Common myeloid progenitor, CD34-positive (primary cell): ENCODE measurements around the gene TADA3.
A peak's percentile ranks its signal among the peaks of the same experiment; 100 is the strongest.

Experiments used
- CTCF ChIA-PET: fragments of 350-600 bp; sonication (Branson Sonifier 250); formaldehyde crosslinking; loops from one replicate; lab custom pipeline; 2021; ENCODE audit warnings: antibody characterized with exemption; lab: Charles Lee
- POLR2A ChIA-PET: fragments of 350-600 bp; sonication (Branson Sonifier 250); formaldehyde crosslinking; loops from one replicate; lab custom pipeline; 2021; ENCODE audit warnings: antibody characterized with exemption; lab: Charles Lee
- DNase-seq, 3 donors: peaks; one replicate each; pipeline versions ENCODE4 v3.0.0 to v3.0.0-alpha.2; 2013
- H3K27ac ChIP-seq, 2 experiments: 1 replicate in 1 of 2; 2 replicates in 1 of 2; pipeline ENCODE4 v1.7.0; 2013; ENCODE audit warnings: inconsistent platforms in 2 of 2, low read length in 2 of 2, mild to moderate bottlenecking in 2 of 2, low read depth in 1 of 2, moderate library complexity in 1 of 2; ENCODE audit not compliant: severe bottlenecking in 2 of 2, insufficient read depth in 1 of 2, poor library complexity in 1 of 2
- H3K27me3 ChIP-seq, 5 experiments: replicated peaks in 2 of 5; 1 replicate in 3 of 5; 2 replicates in 2 of 5; pipeline versions ENCODE4 v1.6.1 to v1.7.0; 2013; ENCODE audit warnings: low read length in 4 of 5, mild to moderate bottlenecking in 2 of 5, moderate library complexity in 2 of 5, inconsistent platforms in 1 of 5; ENCODE audit not compliant: insufficient read depth in 5 of 5, control insufficient read depth in 4 of 5
- H3K36me3 ChIP-seq, 4 experiments: 1 replicate in 2 of 4; 2 replicates in 2 of 4; pipeline versions ENCODE4 v1.6.1 to v1.7.0; 2013; ENCODE audit warnings: low read length in 3 of 4, control low read depth in 1 of 4, mild to moderate bottlenecking in 1 of 4; ENCODE audit not compliant: control insufficient read depth in 4 of 4, insufficient read depth in 4 of 4
- H3K4me1 ChIP-seq, 4 experiments: 1 replicate in 3 of 4; 2 replicates in 1 of 4; pipeline versions ENCODE4 v1.6.1 to v1.7.1; 2013; ENCODE audit warnings: low read length in 3 of 4, mild to moderate bottlenecking in 3 of 4, control low read depth in 1 of 4, inconsistent platforms in 1 of 4, moderate library complexity in 1 of 4; ENCODE audit not compliant: control insufficient read depth in 4 of 4, insufficient read depth in 4 of 4; ENCODE audit errors: control extremely low read depth in 1 of 4
- H3K4me3 ChIP-seq, 7 experiments: 1 replicate in 4 of 7; 2 replicates in 3 of 7; pipeline versions ENCODE4 v1.5.1 to v1.7.0; 2013; ENCODE audit warnings: mild to moderate bottlenecking in 7 of 7, low read length in 6 of 7, moderate library complexity in 6 of 7, inconsistent platforms in 2 of 7, low read depth in 2 of 7, control low read depth in 1 of 7; ENCODE audit not compliant: insufficient read depth in 4 of 7, control insufficient read depth in 1 of 7; ENCODE audit errors: extremely low read depth in 1 of 7
- H3K9me3 ChIP-seq, 5 experiments: 1 replicate in 4 of 5; 2 replicates in 1 of 5; pipeline versions ENCODE4 v1.6.1 to v1.7.1; 2013; ENCODE audit warnings: low read length in 4 of 5, mild to moderate bottlenecking in 2 of 5, inconsistent platforms in 1 of 5, low read depth in 1 of 5, moderate library complexity in 1 of 5; ENCODE audit not compliant: control insufficient read depth in 4 of 5, insufficient read depth in 2 of 5; ENCODE audit errors: control extremely low read depth in 1 of 5
- WGBS: methylation state at CpG from one replicate; pipeline ENCODE4 v1.1.5; 2013; ENCODE audit not compliant: insufficient coverage; 5-methylcytosine and 5-hydroxymethylcytosine counted together

Gene TADA3

DNA sequence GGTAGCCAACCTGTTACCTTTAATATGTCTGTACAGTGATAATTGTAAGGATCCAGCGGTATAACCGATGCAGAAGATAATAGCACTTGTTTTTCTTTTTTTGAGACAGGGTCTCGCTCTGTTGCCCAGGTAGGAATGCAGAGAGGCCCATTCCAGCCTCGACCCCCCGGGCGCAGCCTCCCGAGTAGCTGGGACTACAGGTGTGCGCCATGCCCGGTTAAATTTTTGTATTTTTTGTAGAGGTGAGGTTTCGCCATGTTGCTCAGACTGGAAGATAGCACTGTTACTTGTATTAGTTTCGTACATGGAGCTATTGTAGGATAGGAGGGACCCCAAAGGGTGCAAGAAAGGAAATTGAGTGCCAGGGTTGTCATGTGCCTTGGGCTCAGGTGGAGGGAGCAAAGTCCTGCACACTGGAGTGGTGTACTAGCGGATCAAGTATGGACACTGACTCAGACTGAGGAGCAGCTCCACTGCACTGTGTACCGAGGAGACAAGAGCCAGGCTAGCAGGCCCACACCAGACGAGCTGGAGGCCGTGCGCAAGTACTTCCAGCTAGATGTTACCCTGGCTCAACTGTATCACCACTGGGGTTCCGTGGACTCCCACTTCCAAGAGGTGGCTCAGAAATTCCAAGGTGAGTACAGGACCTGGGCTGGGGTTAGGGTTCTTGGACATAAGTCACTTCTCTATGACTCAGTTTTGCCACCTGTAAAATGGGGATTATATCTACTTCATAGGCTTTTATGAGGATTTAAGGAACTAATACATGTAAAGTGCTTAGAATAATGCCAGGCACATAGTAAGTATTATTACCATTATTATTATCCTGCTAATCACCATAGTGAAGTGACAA, 41.5 kb downstream of the TADA3 start:
- 71% methylated on average over 15 of the region's 17 CpGs for WGBS
- Histone ChIP-seq H3K4me1 (peaks cover 0 to 38% (median 21%) of the 10 kb centered on the region in 4 experiments), H3K27me3 (no peaks in the 10 kb centered on the region), H3K36me3 (peaks cover 3 to 56% (median 33%) of the 10 kb centered on the region in 4 experiments), H3K9me3 (no peaks in the 10 kb centered on the region), H3K27ac (peak overlapping the region in 1 of 2 experiments; percentile 67), H3K4me3 (peak overlapping the region; percentile 61 to 89 (median 75))
- peak in 1 of 3 donors; percentile 26 for DNase-seq
- CTCF ChIA-PET = interaction anchor here (1.5 kb wide), 1 partner anchor 42 kb away, joined by 4 read pairs; the partner anchor contains the start of genes ARPC4 and TADA3
- POLR2A ChIA-PET = interaction anchor here (0.6 to 2.3 kb wide), 2 partner anchors 19 to 115 kb away, joined by 3 to 16 read pairs; partner anchors contain the start of gene BRPF1

DNA sequence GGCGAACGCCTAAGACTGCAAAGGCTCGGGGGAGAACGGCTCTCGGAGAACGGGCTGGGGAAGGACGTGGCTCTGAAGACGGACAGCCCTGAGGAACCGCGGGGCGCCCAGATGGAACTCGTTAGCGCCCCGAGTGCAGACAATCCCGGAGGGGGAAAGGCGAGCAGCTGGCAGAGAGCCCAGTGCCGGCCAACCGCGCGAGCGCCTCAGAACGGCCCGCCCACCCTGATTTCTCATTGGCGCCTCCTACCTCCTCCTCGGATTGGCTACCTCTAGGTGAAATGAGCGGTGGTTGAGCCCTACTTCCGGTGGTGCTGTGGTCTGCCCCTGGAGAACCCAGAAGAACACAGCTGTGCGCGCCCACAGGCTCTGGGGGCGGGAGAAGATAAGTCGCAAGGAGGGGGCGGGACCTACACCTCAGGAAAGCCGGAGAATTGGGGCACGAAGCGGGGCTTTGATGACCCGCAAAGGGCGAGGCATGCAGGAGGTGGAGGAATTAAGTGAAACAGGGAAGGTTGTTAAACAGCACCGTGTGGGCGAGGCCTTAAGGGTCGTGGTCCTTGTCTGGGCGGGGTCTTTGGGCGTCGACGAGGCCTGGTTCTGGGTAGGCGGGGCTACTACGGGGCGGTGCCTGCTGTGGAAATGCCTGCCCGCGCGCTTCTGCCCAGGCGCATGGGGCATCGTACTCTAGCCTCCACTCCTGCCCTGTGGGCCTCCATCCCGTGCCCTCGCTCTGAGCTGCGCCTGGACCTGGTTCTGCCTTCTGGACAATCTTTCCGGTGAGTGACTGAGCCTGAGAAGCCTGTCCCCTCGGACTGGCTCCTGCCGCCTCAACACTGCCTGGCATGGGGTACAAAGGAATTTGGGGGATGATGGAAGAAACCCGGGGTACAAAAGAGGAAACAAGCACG, 42.4 kb downstream of the TADA3 start, which contains the start of gene OGG1:
OGG1 (plus strand) TSS at position 308 of the 911 bp plus-strand sequence; CDS start at position 643, 335 bp downstream.
- Histone ChIP-seq H3K27me3 (no peaks in the 10 kb centered on the region), H3K27ac (peak within 1 kb of the TSS; percentile 25 to 67), H3K4me1 (peaks cover 0 to 34% (median 19%) of the 10 kb centered on the region in 4 experiments), H3K9me3 (no peaks in the 10 kb centered on the region), H3K4me3 (peak within 1 kb of the TSS; percentile 61 to 89 (median 75)), H3K36me3 (peaks cover 3 to 62% (median 41%) of the 10 kb centered on the region in 4 experiments)
- WGBS = under 1% methylated on average over 51 of the region's 60 CpGs
- POLR2A ChIA-PET = interaction anchor here (2.3 kb wide), 1 partner anchor 18 kb away, joined by 16 read pairs; the partner anchor contains the start of gene BRPF1
- CTCF ChIA-PET = interaction anchor here (0.8 to 9.5 kb wide), 7 partner anchors 9 to 43 kb away, joined by 3 to 68 read pairs (median 4); partner anchors contain the start of genes ARPC4, BRPF1 and TADA3
- DNase-seq = peak; percentile 98 to 99 (median 99)

DNA sequence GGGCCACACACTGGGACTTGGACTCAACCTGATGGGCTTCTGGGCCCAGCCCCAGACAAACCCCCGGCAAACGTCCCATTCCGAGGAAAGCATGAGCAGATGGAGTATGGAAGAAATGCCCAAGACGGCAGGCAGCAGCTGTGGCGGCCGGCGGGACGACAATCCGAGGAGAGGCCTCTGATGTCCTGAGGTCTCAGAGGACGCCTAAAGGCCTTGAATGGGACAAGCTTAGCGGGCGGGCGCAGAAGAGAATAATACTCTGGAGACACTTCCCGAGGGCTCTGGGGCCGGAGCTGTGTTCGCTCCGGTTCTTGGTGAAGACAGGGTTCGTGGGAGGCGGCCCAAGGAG, 43.0 kb downstream of the TADA3 start:
- H3K27ac ChIP-seq = peak overlapping the region; percentile 25 to 67
- WGBS = 24% methylated on average over 19 of the region's 19 CpGs

DNA sequence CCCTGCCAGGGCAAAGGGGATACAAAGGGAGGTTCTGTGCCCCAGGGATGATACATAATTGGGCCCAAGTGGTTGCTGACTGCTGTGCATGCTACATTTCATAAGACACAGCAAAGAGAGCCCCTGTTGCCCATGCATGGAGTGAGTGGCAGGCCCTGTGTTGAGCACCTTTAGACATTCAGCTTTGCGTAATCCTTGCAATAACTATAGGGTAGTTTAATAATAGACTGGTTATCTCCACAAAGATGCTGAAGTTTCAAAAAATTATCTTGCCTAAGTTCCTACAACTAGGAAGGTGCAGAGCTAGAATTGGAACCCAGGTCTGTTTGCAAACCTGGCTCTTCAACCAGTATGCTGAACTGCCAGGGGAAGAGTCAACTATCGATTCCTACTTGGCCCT, 44.2 kb downstream of the TADA3 start:
- DNase-seq = no peak
- Histone ChIP-seq H3K36me3 (peaks cover 15 to 74% (median 58%) of the 10 kb centered on the region in 4 experiments), H3K9me3 (no peaks in the 10 kb centered on the region), H3K27ac (no peak overlapping the region), H3K27me3 (no peaks in the 10 kb centered on the region), H3K4me1 (peaks cover 0 to 26% (median 16%) of the 10 kb centered on the region in 4 experiments), H3K4me3 (no peak overlapping the region)
- 100% methylated on average over 2 of the region's 2 CpGs for WGBS
- ChIA-PET CTCF (interaction anchor here (1.4 to 9.5 kb wide), 2 partner anchors 15 to 45 kb away, joined by 3 to 68 read pairs; partner anchors contain the start of genes ARPC4, BRPF1 and TADA3), POLR2A (interaction anchor here (1.0 kb wide), 1 partner anchor 10 kb away, joined by 3 read pairs; no protein-coding TSS in a partner anchor)

More for the DNA sequence above, 43.0 kb downstream of the TADA3 start:
- H3K4me1 ChIP-seq = peaks cover 0 to 28% (median 16%) of the 10 kb centered on the region in 4 experiments
- peaks cover 6 to 63% (median 45%) of the 10 kb centered on the region in 4 experiments for H3K36me3 ChIP-seq
- no peaks in the 10 kb centered on the region for H3K9me3 ChIP-seq
- H3K27me3 ChIP-seq = no peaks in the 10 kb centered on the region
- POLR2A ChIA-PET = interaction anchor here (2.3 kb wide), 1 partner anchor 17 kb away, joined by 16 read pairs; the partner anchor contains the start of gene BRPF1
- CTCF ChIA-PET = interaction anchor here (0.8 to 9.5 kb wide), 7 partner anchors 8 to 43 kb away, joined by 3 to 68 read pairs (median 4); partner anchors contain the start of genes ARPC4, BRPF1 and TADA3
- H3K4me3 ChIP-seq = peak overlapping the region; percentile 61 to 89 (median 70)
- no peak for DNase-seq

DNA sequence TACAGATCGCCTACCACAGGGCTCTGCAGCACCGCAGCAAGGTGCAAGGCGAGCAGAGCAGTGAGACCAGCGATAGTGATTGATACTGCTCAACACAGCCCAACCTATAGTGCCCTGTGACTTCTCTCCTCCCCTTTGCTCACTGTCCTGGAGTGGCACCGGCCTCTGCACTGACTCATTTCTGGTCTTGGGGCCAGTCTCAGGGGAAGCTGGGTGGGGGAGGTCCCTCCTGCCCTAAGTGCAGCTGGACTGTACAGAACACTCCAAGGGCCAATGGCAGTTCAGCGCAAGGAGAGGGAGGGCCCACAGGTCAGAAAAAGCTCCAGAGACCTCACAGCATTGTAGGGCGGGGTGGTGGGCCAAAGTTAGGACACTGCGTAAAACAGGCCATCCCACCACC, 45.0 kb downstream of the TADA3 start:
- Histone ChIP-seq H3K9me3 (no peaks in the 10 kb centered on the region), H3K4me3 (no peak overlapping the region), H3K4me1 (peaks cover 0 to 26% (median 16%) of the 10 kb centered on the region in 4 experiments), H3K27ac (no peak overlapping the region), H3K27me3 (no peaks in the 10 kb centered on the region), H3K36me3 (peaks cover 23 to 79% (median 65%) of the 10 kb centered on the region in 4 experiments)
- ChIA-PET POLR2A (no interaction called here), CTCF (interaction anchor here (2.9 to 9.5 kb wide), 2 partner anchors 10 to 15 kb away, joined by 13 to 68 read pairs; partner anchors contain the start of gene BRPF1)
- 98% methylated on average over 5 of the region's 8 CpGs for WGBS
- no peak for DNase-seq

DNA sequence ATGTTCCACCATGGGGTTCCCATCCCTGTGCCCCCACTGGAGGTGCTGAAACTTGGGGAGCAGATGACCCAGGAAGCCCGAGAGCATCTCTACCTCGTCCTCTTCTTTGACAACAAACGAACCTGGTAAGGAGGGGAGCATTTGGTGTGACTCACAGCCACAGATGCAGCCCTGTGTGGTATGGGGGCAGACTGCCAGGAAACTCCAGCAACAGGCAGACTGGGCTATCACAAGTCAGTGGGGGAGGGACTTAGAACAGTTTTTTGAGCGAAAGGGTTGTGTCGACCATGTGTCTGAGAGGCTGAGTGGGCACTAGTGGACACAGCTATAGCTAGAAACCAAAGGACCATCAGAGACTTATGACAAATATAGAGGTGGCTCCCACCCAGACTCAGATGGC, 45.9 kb downstream of the TADA3 start:
- CTCF ChIA-PET = interaction anchor here (2.3 to 9.5 kb wide), 3 partner anchors 9 to 19 kb away, joined by 7 to 68 read pairs (median 13); partner anchors contain the start of gene BRPF1
- peaks cover 0 to 22% (median 16%) of the 10 kb centered on the region in 4 experiments for H3K4me1 ChIP-seq
- H3K36me3 ChIP-seq = peaks cover 27 to 81% (median 69%) of the 10 kb centered on the region in 4 experiments
- no peak overlapping the region for H3K27ac ChIP-seq
- WGBS = 94% methylated on average over 5 of the region's 5 CpGs
- no peak overlapping the region for H3K4me3 ChIP-seq
- peak in 1 of 3 donors; percentile 26 for DNase-seq
- POLR2A ChIA-PET = no interaction called here
- no peaks in the 10 kb centered on the region for H3K9me3 ChIP-seq
- H3K27me3 ChIP-seq = no peaks in the 10 kb centered on the region
